Fibroblast of lung (primary cell): ENCODE results near the gene PTGES2. TPM values are rescaled to one million over a fixed set of nuclear protein-coding genes. Genes with fewer than 3 reads are reported as not detected.

ENCODE experiments used
- DNase-seq, 2 donors: peaks; one replicate each; pipeline versions ENCODE4 v3.0.0 to v3.0.0-alpha.2; 2010; ENCODE audit warnings: low read depth in 2 of 2
- H2AFZ ChIP-seq: 2 replicates; pipeline ENCODE4 v1.5.1; 2012; ENCODE audit warnings: low read length, control low read depth, inconsistent platforms
- H3K27ac ChIP-seq: 2 replicates; pipeline ENCODE4 v1.5.1; 2011; ENCODE audit warnings: low read length, control low read depth; ENCODE audit not compliant: insufficient read depth
- H3K27me3 ChIP-seq: 2 replicates; pipeline ENCODE4 v1.5.1; 2011; ENCODE audit warnings: mild to moderate bottlenecking, low read length; ENCODE audit not compliant: control insufficient read depth, insufficient read depth
- H3K36me3 ChIP-seq: 2 replicates; pipeline ENCODE4 v1.5.1; 2011; ENCODE audit warnings: low read length; ENCODE audit not compliant: control insufficient read depth, insufficient read depth
- H3K4me1 ChIP-seq: 2 replicates; pipeline ENCODE4 v1.5.1; 2011; ENCODE audit warnings: low read length; ENCODE audit not compliant: control insufficient read depth, insufficient read depth; ENCODE audit errors: extremely low read depth
- H3K4me2 ChIP-seq: 2 replicates; pipeline ENCODE4 v1.5.1; 2011; ENCODE audit warnings: low read length, control low read depth; ENCODE audit not compliant: insufficient read depth; ENCODE audit errors: extremely low read depth
- H3K4me3 ChIP-seq, 4 experiments: fragments of 200-600 bp in 1 of 4; sonication (generic) in 1 of 4; replicated peaks in 1 of 4; 2 replicates each; pipeline ENCODE4 v1.5.1; 2011 to 2016; ENCODE audit warnings: low read length in 4 of 4, low read depth in 3 of 4, mild to moderate bottlenecking in 3 of 4, control low read depth in 2 of 4, inconsistent platforms in 1 of 4, mixed read lengths in 1 of 4; ENCODE audit not compliant: insufficient read depth in 1 of 4; ENCODE audit errors: control extremely low read depth in 1 of 4
- H3K79me2 ChIP-seq: 2 replicates; pipeline ENCODE4 v1.5.1; 2012; ENCODE audit warnings: mild to moderate bottlenecking, low read length, inconsistent platforms; ENCODE audit not compliant: control insufficient read depth, insufficient read depth
- H3K9ac ChIP-seq: 2 replicates; pipeline ENCODE4 v1.5.1; 2011; ENCODE audit warnings: mild to moderate bottlenecking, low read length, control low read depth; ENCODE audit not compliant: insufficient read depth
- H3K9me3 ChIP-seq: 2 replicates; pipeline ENCODE4 v1.5.1; 2012; ENCODE audit warnings: low read depth, low read length; ENCODE audit not compliant: control insufficient read depth, insufficient read depth
- H4K20me1 ChIP-seq: 2 replicates; pipeline ENCODE4 v1.5.1; 2011; ENCODE audit warnings: low read length; ENCODE audit not compliant: control insufficient read depth, insufficient read depth; ENCODE audit errors: extremely low read depth
- CTCF ChIP-seq, 2 donors: IDR thresholded peaks in 1 of 2; conservative IDR thresholded peaks in 1 of 2; 1 replicate in 1 of 2; 2 replicates in 1 of 2; pipeline ENCODE4 v1.5.1; 2011 to 2012; ENCODE audit warnings: low read length in 2 of 2, control low read depth in 1 of 2, inconsistent platforms in 1 of 2, low read depth in 1 of 2, mild to moderate bottlenecking in 1 of 2
- EZH2 ChIP-seq: IDR thresholded peaks from 2 replicates; pipeline ENCODE4 v1.5.1; 2012; ENCODE audit warnings: low read length, control low read depth, mild to moderate bottlenecking; ENCODE audit errors: missing control alignments
- polyA plus RNA-seq, 2 donors: library from polyadenylated mRNA; depleted of rRNA in 1 of 2; stranded (reverse) in 1 of 2; unstranded in 1 of 2; fragments of >200 nt; gene quantifications; 2 replicates each; pipeline ENCODE4 v1.2.1, GENCODE V29; 2011 to 2012; ENCODE audit warnings: missing spikeins in 1 of 2
- total RNA-seq: library from RNA; depleted of rRNA; stranded (reverse); fragments of >200 nt; gene quantifications from 2 replicates; pipeline ENCODE4 v1.2.1, GENCODE V29; 2014

The PTGES2 gene
- total and polyA plus RNA-seq, 2 donors (not counting 1 experiment from before 2014, with no cell fraction given): 44.8 to 57.6 TPM

- H3K9me3 ChIP-seq: no peaks in the 10 kb centered on the region
- no peaks in the 10 kb centered on the region for H3K27me3 ChIP-seq
- H3K27ac ChIP-seq: peak within 1 kb of the TSS; percentile 59
- H3K4me1 ChIP-seq: no peaks in the 10 kb centered on the region
- peak within 1 kb of the TSS; percentile 94 for H2AFZ ChIP-seq
- H3K79me2 ChIP-seq: no peaks in the 10 kb centered on the region
- peak within 1 kb of the TSS; percentile 73 for H3K9ac ChIP-seq
- DNase-seq: peak; percentile 83 to 89
- TF ChIP-seq CTCF (conservative IDR thresholded peaks at IDR 0.05 in 1 of 2, IDR thresholded peaks at IDR 0.05 in 1 of 2; ENCODE audit: low read depth in 1 of 2, low read length in 2 of 2) (no peak), EZH2 (no peak)
- peak within 1 kb of the TSS; percentile 86 for H3K4me2 ChIP-seq
- H4K20me1 ChIP-seq: no peaks in the 10 kb centered on the region
- H3K4me3 ChIP-seq: peak within 1 kb of the TSS; percentile 67 to 93 (median 82)
- peaks cover 6% of the 10 kb centered on the region for H3K36me3 ChIP-seq
Measured at GRCh38 chr9:128159784-128160602, 32.5 kb upstream of the PTGES2 start, which contains the start of gene BBLN. BBLN (plus strand) TSS chr9:128160265; CDS start chr9:128160408, 143 bp downstream.

GRCh38 chr9:128159522-128159783 is 31.9 kb upstream of the PTGES2 start:
- H3K36me3 ChIP-seq: peaks cover 6% of the 10 kb centered on the region
- no peaks in the 10 kb centered on the region for H4K20me1 ChIP-seq
- H3K27me3 ChIP-seq: no peaks in the 10 kb centered on the region
- peak overlapping the region; percentile 59 for H3K27ac ChIP-seq
- no peaks in the 10 kb centered on the region for H3K79me2 ChIP-seq
- peak overlapping the region; percentile 94 for H2AFZ ChIP-seq
- H3K9ac ChIP-seq: peak overlapping the region; percentile 53
- H3K4me1 ChIP-seq: no peaks in the 10 kb centered on the region
- H3K9me3 ChIP-seq: no peaks in the 10 kb centered on the region
- TF ChIP-seq CTCF (conservative IDR thresholded peaks at IDR 0.05 in 1 of 2, IDR thresholded peaks at IDR 0.05 in 1 of 2; ENCODE audit: low read depth in 1 of 2, low read length in 2 of 2): no peak
- no peak for TF ChIP-seq EZH2
- H3K4me2 ChIP-seq: peak overlapping the region; percentile 79
- peak overlapping the region; percentile 40 to 61 (median 52) for H3K4me3 ChIP-seq
- no peak for DNase-seq

- Histone ChIP-seq H3K9me3 (no peaks in the 10 kb centered on the region), H3K4me1 (no peaks in the 10 kb centered on the region), H3K27me3 (no peaks in the 10 kb centered on the region), H3K27ac (no peak overlapping the region), H2AFZ (no peak overlapping the region), H3K36me3 (no peaks in the 10 kb centered on the region), H3K9ac (no peak overlapping the region), H3K4me3 (no peak overlapping the region), H4K20me1 (no peaks in the 10 kb centered on the region), H3K4me2 (no peak overlapping the region), H3K79me2 (no peaks in the 10 kb centered on the region)
- DNase-seq: no peak
- TF ChIP-seq CTCF (conservative IDR thresholded peaks at IDR 0.05 in 1 of 2, IDR thresholded peaks at IDR 0.05 in 1 of 2; ENCODE audit: low read depth in 1 of 2, low read length in 2 of 2) (no peak), EZH2 (no peak)
Measured at GRCh38 chr9:128155736-128156500, 28.4 kb upstream of the PTGES2 start.
